Measurements from ENCODE around the gene BORA. TPM values are rescaled to one million over a fixed set of nuclear protein-coding genes. Genes with fewer than 3 reads are reported as not detected.

The BORA gene
- total and polyA plus RNA-seq, 2 experiments from 2014 or later: 12.0 to 23.9 TPM

DNA sequence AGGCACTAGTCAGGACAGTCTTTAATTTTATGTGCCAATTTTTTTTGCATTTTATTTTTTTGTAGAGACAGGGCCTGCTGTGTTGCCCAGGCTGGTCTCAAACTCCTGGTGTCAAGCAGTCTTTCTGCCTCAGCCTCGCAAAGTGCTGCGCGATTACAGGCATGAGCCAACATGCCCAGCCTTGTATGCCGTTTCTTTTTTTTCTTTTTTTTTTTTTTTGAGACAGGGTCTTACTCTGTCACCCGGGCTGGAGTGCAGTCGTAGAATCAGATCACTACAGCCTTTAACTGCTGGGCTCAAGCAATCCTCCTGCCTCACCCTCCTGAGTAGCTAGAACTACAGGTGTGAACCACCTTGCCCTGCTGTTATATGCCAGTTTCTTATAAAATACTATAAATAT, 26.4 kb downstream of the BORA start:
- Mint-ChIP-seq H3K27ac (no peak overlapping the region; the same call in 1 of the 2 replicates), H3K27me3 (ENCODE audit: insufficient read depth, low read depth, poor library complexity) (no peaks in the 10 kb centered on the region), H3K4me3 (no peak overlapping the region), H3K4me1 (no peaks in the 10 kb centered on the region), H3K9me3 (no peaks in the 10 kb centered on the region), H3K36me3 (ENCODE audit: low read depth) (peaks cover 54% of the 10 kb centered on the region)
- TF ChIP-seq JUNB (IDR thresholded peaks at IDR 0.05; ENCODE audit: unreplicated experiment) (no peak), EZH2 (IDR thresholded peaks at IDR 0.05; ENCODE audit: low read depth, unreplicated experiment) (no peak), STAT1 (IDR thresholded peaks at IDR 0.05; ENCODE audit: unreplicated experiment) (no peak)
- TF ChIP-seq, protein P1, sequence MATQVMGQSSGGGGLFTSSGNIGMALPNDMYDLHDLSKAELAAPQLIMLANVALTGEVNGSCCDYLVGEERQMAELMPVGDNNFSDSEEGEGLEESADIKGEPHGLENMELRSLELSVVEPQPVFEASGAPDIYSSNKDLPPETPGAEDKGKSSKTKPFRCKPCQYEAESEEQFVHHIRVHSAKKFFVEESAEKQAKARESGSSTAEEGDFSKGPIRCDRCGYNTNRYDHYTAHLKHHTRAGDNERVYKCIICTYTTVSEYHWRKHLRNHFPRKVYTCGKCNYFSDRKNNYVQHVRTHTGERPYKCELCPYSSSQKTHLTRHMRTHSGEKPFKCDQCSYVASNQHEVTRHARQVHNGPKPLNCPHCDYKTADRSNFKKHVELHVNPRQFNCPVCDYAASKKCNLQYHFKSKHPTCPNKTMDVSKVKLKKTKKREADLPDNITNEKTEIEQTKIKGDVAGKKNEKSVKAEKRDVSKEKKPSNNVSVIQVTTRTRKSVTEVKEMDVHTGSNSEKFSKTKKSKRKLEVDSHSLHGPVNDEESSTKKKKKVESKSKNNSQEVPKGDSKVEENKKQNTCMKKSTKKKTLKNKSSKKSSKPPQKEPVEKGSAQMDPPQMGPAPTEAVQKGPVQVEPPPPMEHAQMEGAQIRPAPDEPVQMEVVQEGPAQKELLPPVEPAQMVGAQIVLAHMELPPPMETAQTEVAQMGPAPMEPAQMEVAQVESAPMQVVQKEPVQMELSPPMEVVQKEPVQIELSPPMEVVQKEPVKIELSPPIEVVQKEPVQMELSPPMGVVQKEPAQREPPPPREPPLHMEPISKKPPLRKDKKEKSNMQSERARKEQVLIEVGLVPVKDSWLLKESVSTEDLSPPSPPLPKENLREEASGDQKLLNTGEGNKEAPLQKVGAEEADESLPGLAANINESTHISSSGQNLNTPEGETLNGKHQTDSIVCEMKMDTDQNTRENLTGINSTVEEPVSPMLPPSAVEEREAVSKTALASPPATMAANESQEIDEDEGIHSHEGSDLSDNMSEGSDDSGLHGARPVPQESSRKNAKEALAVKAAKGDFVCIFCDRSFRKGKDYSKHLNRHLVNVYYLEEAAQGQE (IDR thresholded peaks at IDR 0.05; ENCODE audit: unreplicated experiment): no peak
- TF ChIP-seq, protein P2, sequence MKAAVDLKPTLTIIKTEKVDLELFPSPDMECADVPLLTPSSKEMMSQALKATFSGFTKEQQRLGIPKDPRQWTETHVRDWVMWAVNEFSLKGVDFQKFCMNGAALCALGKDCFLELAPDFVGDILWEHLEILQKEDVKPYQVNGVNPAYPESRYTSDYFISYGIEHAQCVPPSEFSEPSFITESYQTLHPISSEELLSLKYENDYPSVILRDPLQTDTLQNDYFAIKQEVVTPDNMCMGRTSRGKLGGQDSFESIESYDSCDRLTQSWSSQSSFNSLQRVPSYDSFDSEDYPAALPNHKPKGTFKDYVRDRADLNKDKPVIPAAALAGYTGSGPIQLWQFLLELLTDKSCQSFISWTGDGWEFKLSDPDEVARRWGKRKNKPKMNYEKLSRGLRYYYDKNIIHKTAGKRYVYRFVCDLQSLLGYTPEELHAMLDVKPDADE (IDR thresholded peaks at IDR 0.05): no peak
- H3K4me2 ChIP-seq: no peak overlapping the region
- H4K20me1 ChIP-seq (replicated peaks; ENCODE audit: insufficient read depth): peaks cover 4% of the 10 kb centered on the region; the same call in 1 of the 2 replicates
- H3K27ac ChIP-seq (ENCODE audit: low read depth): no peak overlapping the region
- H3K27me3 ChIP-seq (ENCODE audit: insufficient read depth): no peaks in the 10 kb centered on the region
- no peak overlapping the region for H3K4me3 ChIP-seq
- H3K4me1 ChIP-seq (ENCODE audit: insufficient read depth): no peaks in the 10 kb centered on the region
- H3K36me3 ChIP-seq (ENCODE audit: insufficient read depth): peaks cover 39% of the 10 kb centered on the region
- no peak overlapping the region for H2AFZ ChIP-seq
- no peaks in the 10 kb centered on the region for H3F3A ChIP-seq (replicated peaks; ENCODE audit: low read depth)
- ATAC-seq (no peak), DNase-seq (ENCODE audit: low spot score) (no peak)
- H3K9me2 ChIP-seq (ENCODE audit: insufficient read depth): no peaks in the 10 kb centered on the region
- H3K79me2 ChIP-seq (replicated peaks; ENCODE audit: insufficient read depth): no peaks in the 10 kb centered on the region

DNA sequence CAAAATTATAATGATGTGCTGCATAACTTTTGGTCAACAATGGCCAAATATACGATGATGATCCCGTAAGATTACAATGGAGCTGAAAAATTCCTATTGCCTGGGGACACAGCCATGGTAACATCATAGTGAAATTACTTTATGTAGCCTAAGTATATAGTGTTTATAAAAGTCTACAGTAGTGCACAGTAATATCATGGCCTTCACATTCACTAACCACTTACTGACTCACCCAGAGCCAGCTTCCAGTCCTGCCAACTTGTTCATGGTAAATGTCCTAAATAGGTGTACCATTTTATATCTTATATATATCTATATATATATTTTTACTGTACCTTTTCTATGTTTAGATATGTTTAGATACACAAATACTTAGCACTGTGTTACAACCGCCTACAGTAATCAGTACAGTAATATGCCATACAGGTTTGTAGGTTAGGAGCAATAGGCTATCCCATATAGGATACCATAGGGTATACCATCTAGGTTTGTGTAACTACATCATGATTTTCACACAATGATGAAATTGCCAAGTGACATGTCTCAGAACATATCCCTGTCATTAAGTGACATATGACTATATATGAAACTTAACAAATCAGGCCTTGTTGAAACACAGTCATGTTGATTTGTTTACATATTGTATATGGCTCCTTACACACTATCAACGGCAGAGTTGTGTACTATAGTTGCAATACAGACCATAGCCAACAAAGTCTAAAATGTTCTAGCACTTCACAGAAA, 30.2 kb downstream of the BORA start:
- H3K27ac ChIP-seq (ENCODE audit: low read depth): no peak overlapping the region
- no peaks in the 10 kb centered on the region for H3F3A ChIP-seq (replicated peaks; ENCODE audit: low read depth)
- Mint-ChIP-seq H3K27me3 (ENCODE audit: insufficient read depth, low read depth, poor library complexity) (no peaks in the 10 kb centered on the region), H3K4me1 (no peaks in the 10 kb centered on the region), H3K27ac (no peak overlapping the region), H3K9me3 (no peaks in the 10 kb centered on the region), H3K4me3 (no peak overlapping the region), H3K36me3 (ENCODE audit: low read depth) (peaks cover 57% of the 10 kb centered on the region)
- H3K4me3 ChIP-seq: no peak overlapping the region
- peaks cover 71% of the 10 kb centered on the region for H3K36me3 ChIP-seq (ENCODE audit: insufficient read depth)
- DNase-seq (ENCODE audit: low spot score) (no peak), ATAC-seq (no peak)
- peaks cover 2% of the 10 kb centered on the region; the same call in 1 of the 2 replicates for H4K20me1 ChIP-seq (replicated peaks; ENCODE audit: insufficient read depth)
- H3K4me2 ChIP-seq: no peak overlapping the region
- no peaks in the 10 kb centered on the region for H3K4me1 ChIP-seq (ENCODE audit: insufficient read depth)
- no peaks in the 10 kb centered on the region for H3K9me2 ChIP-seq (ENCODE audit: insufficient read depth)
- no peaks in the 10 kb centered on the region for H3K79me2 ChIP-seq (replicated peaks; ENCODE audit: insufficient read depth)
- no peak overlapping the region for H2AFZ ChIP-seq
- H3K27me3 ChIP-seq (ENCODE audit: insufficient read depth): no peaks in the 10 kb centered on the region
- TF ChIP-seq EZH2phosphoT487 (IDR thresholded peaks at IDR 0.05; ENCODE audit: unreplicated experiment) (no peak), ZNF114 (CRISPR knock-in tag; IDR thresholded peaks at IDR 0.05) (no peak), STAT1 (IDR thresholded peaks at IDR 0.05; ENCODE audit: unreplicated experiment) (no peak), EZH2 (IDR thresholded peaks at IDR 0.05; ENCODE audit: low read depth, unreplicated experiment) (no peak), JUNB (IDR thresholded peaks at IDR 0.05; ENCODE audit: unreplicated experiment) (no peak), NANOG (IDR thresholded peaks at IDR 0.05; ENCODE audit: borderline replicate concordance) (no peak), ZNF331 (CRISPR knock-in tag; IDR thresholded peaks at IDR 0.05; ENCODE audit: low read depth) (no peak)
- TF ChIP-seq, protein P3, sequence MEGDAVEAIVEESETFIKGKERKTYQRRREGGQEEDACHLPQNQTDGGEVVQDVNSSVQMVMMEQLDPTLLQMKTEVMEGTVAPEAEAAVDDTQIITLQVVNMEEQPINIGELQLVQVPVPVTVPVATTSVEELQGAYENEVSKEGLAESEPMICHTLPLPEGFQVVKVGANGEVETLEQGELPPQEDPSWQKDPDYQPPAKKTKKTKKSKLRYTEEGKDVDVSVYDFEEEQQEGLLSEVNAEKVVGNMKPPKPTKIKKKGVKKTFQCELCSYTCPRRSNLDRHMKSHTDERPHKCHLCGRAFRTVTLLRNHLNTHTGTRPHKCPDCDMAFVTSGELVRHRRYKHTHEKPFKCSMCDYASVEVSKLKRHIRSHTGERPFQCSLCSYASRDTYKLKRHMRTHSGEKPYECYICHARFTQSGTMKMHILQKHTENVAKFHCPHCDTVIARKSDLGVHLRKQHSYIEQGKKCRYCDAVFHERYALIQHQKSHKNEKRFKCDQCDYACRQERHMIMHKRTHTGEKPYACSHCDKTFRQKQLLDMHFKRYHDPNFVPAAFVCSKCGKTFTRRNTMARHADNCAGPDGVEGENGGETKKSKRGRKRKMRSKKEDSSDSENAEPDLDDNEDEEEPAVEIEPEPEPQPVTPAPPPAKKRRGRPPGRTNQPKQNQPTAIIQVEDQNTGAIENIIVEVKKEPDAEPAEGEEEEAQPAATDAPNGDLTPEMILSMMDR (conservative IDR thresholded peaks at IDR 0.05; ENCODE audit: low read depth in 2 of 2): no peak
- TF ChIP-seq, protein P2 (IDR thresholded peaks at IDR 0.05): no peak
